GM12878 (cell line): ENCODE data around the gene CTNNA3. TPM values are rescaled to one million over a fixed set of nuclear protein-coding genes. Genes with fewer than 3 reads are reported as not detected.

Experiments
- ATAC-seq: fragments of 200-7000 bp; cut with Tn5 transposase; 3 replicates; pipeline ENCODE4 v1.9.1; 2020; ENCODE audit warnings: mild to moderate bottlenecking, moderate library complexity
- BruUV-seq: library from RNA; stranded (reverse); fragments of 400-500 nt; replicated peaks from 2 replicates; lab custom pipeline; 2021; lab: Mats Ljungman, UMichigan
- CTCF ChIA-PET: fragments of 300-600 bp; sonication (Branson Sonifier 250); formaldehyde crosslinking; extraction: SDS; loops from one replicate; lab custom pipeline; 2021; ENCODE audit warnings: inconsistent platforms; lab: Yijun Ruan, JAX
- POLR2A ChIA-PET: fragments of 350-600 bp; formaldehyde crosslinking; extraction: SDS; loops from one replicate; lab custom pipeline; 2021; ENCODE audit warnings: inconsistent platforms; lab: Charles Lee
- RAD21 ChIA-PET: fragments of 300-600 bp; sonication (Branson Sonifier 250); formaldehyde crosslinking; loops from one replicate; lab custom pipeline; 2023; ENCODE audit warnings: antibody characterized with exemption; ENCODE audit not compliant: unreplicated experiment; lab: Charles Lee
- SMC1A ChIA-PET: fragments of 300-600 bp; sonication (Branson Sonifier 250); formaldehyde crosslinking; loops from one replicate; lab custom pipeline; 2023; ENCODE audit not compliant: unreplicated experiment, uncharacterized antibody; lab: Charles Lee
- DNase-seq: peaks from one replicate; pipeline ENCODE4 v3.0.0-alpha.2; 2011; ENCODE audit warnings: low read depth, low spot score
- FAIRE-seq: peaks from 3 replicates; lab custom pipeline; 2011; peaks lifted over from hg19 to GRCh38; lab: Jason Lieb, UNC
- H2AFZ ChIP-seq: 2 replicates; pipeline ENCODE4 v1.6.0; 2011; ENCODE audit warnings: low read depth, low read length, control low read depth; ENCODE audit not compliant: control insufficient read depth
- H3K27ac ChIP-seq: 2 replicates; pipeline ENCODE4 v1.5.1; 2011; ENCODE audit warnings: control low read depth; ENCODE audit not compliant: control insufficient read depth, insufficient read depth
- H3K27me3 ChIP-seq, 2 experiments: replicated peaks in 1 of 2; 2 replicates each; pipeline versions ENCODE4 v1.6.0 to v1.6.1; 2011; ENCODE audit warnings: low read length in 1 of 2; ENCODE audit not compliant: control insufficient read depth in 2 of 2, insufficient read depth in 2 of 2
- H3K36me3 ChIP-seq, 2 experiments: 2 replicates each; pipeline ENCODE4 v1.5.1; 2011; ENCODE audit warnings: low read length in 1 of 2; ENCODE audit not compliant: control insufficient read depth in 2 of 2, insufficient read depth in 2 of 2
- H3K4me1 ChIP-seq: 2 replicates; pipeline ENCODE4 v1.6.1; 2011; ENCODE audit warnings: mild to moderate bottlenecking, low read length, moderate library complexity, mixed read lengths; ENCODE audit not compliant: control insufficient read depth, insufficient read depth
- H3K4me2 ChIP-seq: 2 replicates; pipeline ENCODE4 v1.6.0; 2011; ENCODE audit warnings: control low read depth; ENCODE audit not compliant: control insufficient read depth, insufficient read depth
- H3K4me3 ChIP-seq: fragments of 200-600 bp; sonication (generic); 2 replicates; pipeline ENCODE4 v1.5.1; 2016
- H3K79me2 ChIP-seq: 2 replicates; pipeline ENCODE4 v1.6.0; 2011; ENCODE audit warnings: low read length; ENCODE audit not compliant: control insufficient read depth, insufficient read depth
- H3K9ac ChIP-seq: 2 replicates; pipeline ENCODE4 v1.8.0; 2011; ENCODE audit warnings: low read length, control low read depth, mixed read lengths; ENCODE audit not compliant: control insufficient read depth, insufficient read depth
- H3K9me3 ChIP-seq: replicated peaks from 3 replicates; pipeline ENCODE4 v1.5.1; 2011; ENCODE audit warnings: mild to moderate bottlenecking, low read length; ENCODE audit not compliant: control insufficient read depth, insufficient read depth
- H4K20me1 ChIP-seq: 2 replicates; pipeline ENCODE4 v1.6.0; 2011; ENCODE audit not compliant: control insufficient read depth, insufficient read depth
- BHLHE40 ChIP-seq, 2 experiments: fragments of 450-650 bp in 1 of 2; IDR thresholded peaks; 2 replicates each; pipeline ENCODE4 v1.6.1; 2011 to 2017; ENCODE audit warnings: low read depth in 2 of 2, borderline replicate concordance in 1 of 2, improper control_type of control experiment in 1 of 2, low read length in 1 of 2, mild to moderate bottlenecking in 1 of 2
- CHD1 ChIP-seq: IDR thresholded peaks from 2 replicates; pipeline ENCODE4 v1.6.1; 2012; ENCODE audit warnings: low read depth, low read length, improper control_type of control experiment
- CHD2 ChIP-seq: IDR thresholded peaks from 2 replicates; pipeline ENCODE4 v1.6.1; 2011; ENCODE audit warnings: low read depth, low read length, improper control_type of control experiment, borderline replicate concordance
- IKZF1 ChIP-seq: fragments of 450-650 bp; conservative IDR thresholded peaks from 2 replicates; pipeline ENCODE4 v1.6.1; 2017; ENCODE audit warnings: antibody characterized with exemption, mild to moderate bottlenecking
- MTA3 ChIP-seq: IDR thresholded peaks from 2 replicates; pipeline ENCODE4 v1.6.1; 2012; ENCODE audit warnings: low read length, inconsistent platforms, borderline replicate concordance
- POLR2AphosphoS2 ChIP-seq: IDR thresholded peaks from 2 replicates; pipeline ENCODE4 v1.6.1; 2011; ENCODE audit warnings: low read depth, mild to moderate bottlenecking, low read length, improper control_type of control experiment, moderate library complexity
- SRF ChIP-seq, 2 experiments: IDR thresholded peaks; 2 replicates each; pipeline ENCODE4 v1.6.1; 2011; ENCODE audit warnings: low read depth in 2 of 2, low read length in 2 of 2, mild to moderate bottlenecking in 1 of 2, moderate library complexity in 1 of 2
- STAT1 ChIP-seq: fragments of 450-650 bp; conservative IDR thresholded peaks from 2 replicates; pipeline ENCODE4 v1.6.1; 2014; ENCODE audit warnings: antibody characterized with exemption, mild to moderate bottlenecking
- ZBED1 ChIP-seq: IDR thresholded peaks from 2 replicates; pipeline ENCODE4 v1.6.1; 2016; ENCODE audit warnings: borderline replicate concordance
- ZNF207 ChIP-seq: fragments of 450-650 bp; IDR thresholded peaks from 2 replicates; pipeline ENCODE4 v1.6.1; 2014; ENCODE audit warnings: antibody characterized with exemption, mild to moderate bottlenecking, borderline replicate concordance
- ZNF274 ChIP-seq: IDR thresholded peaks from one replicate; pipeline ENCODE4 v1.8.0; 2011; ENCODE audit not compliant: insufficient read length, insufficient read depth
- ZZZ3 ChIP-seq: IDR thresholded peaks from 2 replicates; pipeline ENCODE4 v1.6.1; 2011; ENCODE audit warnings: low read depth; ENCODE audit not compliant: control insufficient read depth, insufficient read length
- WGBS: methylation state at CpG from one replicate; pipeline ENCODE4 v1.1.6; 2016; ENCODE audit warnings: low lambda C conversion rate; ENCODE audit not compliant: insufficient replicate concordance, insufficient coverage; ENCODE audit errors: missing lambda C conversion rate; 5-methylcytosine and 5-hydroxymethylcytosine counted together
- in situ Hi-C: fragments of 300-500 bp; cut with MboI; formaldehyde crosslinking; loops from 9 replicates; pipeline ENCODE4 v1.14.3; 2018; ENCODE audit warnings: mixed read lengths
- intact Hi-C: fragments of 100-400 bp; cut with micrococcal nuclease; formaldehyde crosslinking; loops from one replicate; pipeline ENCODE4 v1.14.2; 2022; ENCODE audit not compliant: unreplicated experiment
- polyA plus RNA-seq, 11 experiments: library from polyadenylated mRNA; depleted of rRNA in 4 of 11; unstranded in 6 of 11; stranded (reverse) in 5 of 11; fragments of >200 nt; fragmentation: Nextera tagmentation in 4 of 11; fragmentation: Illumina TruSeq in 1 of 11; extraction: Ambion mirVana in 4 of 11; extraction: Trizol in 1 of 11; gene quantifications; 1 replicate in 1 of 11; 2 replicates in 10 of 11; pipeline versions ENCODE4 v1.2.1 to v1.2.3, GENCODE V29; 2011 to 2016; ENCODE audit warnings: inconsistent platforms in 2 of 11, missing spikeins in 2 of 11, low read depth in 1 of 11
- total RNA-seq, 4 experiments: library from RNA; depleted of rRNA in 3 of 4; stranded (reverse); fragments of >200 nt in 3 of 4; fragmentation: Illumina TruSeq in 1 of 4; extraction: Trizol in 1 of 4; gene quantifications; 2 replicates each; pipeline versions ENCODE4 v1.2.1 to v1.2.3, GENCODE V29; 2013 to 2021
- TF ChIP-seq, protein P1 (sequence below): IDR thresholded peaks from 2 replicates; pipeline ENCODE4 v1.6.1; 2012; ENCODE audit warnings: mild to moderate bottlenecking, low read depth, low read length
- TF ChIP-seq, protein P2 (sequence below): fragments of 450-650 bp; IDR thresholded peaks from 2 replicates; pipeline ENCODE4 v1.6.1; 2018; ENCODE audit warnings: borderline replicate concordance, mild to moderate bottlenecking; ENCODE audit not compliant: partially characterized antibody

CTNNA3 gene
- total and polyA plus RNA-seq, 10 of the 15 experiments (the other 5 are each of a cell fraction or from before 2014, with no cell fraction given): under 0.01 to 4.5 (median 0.22) TPM; not detected in 2

DNA sequence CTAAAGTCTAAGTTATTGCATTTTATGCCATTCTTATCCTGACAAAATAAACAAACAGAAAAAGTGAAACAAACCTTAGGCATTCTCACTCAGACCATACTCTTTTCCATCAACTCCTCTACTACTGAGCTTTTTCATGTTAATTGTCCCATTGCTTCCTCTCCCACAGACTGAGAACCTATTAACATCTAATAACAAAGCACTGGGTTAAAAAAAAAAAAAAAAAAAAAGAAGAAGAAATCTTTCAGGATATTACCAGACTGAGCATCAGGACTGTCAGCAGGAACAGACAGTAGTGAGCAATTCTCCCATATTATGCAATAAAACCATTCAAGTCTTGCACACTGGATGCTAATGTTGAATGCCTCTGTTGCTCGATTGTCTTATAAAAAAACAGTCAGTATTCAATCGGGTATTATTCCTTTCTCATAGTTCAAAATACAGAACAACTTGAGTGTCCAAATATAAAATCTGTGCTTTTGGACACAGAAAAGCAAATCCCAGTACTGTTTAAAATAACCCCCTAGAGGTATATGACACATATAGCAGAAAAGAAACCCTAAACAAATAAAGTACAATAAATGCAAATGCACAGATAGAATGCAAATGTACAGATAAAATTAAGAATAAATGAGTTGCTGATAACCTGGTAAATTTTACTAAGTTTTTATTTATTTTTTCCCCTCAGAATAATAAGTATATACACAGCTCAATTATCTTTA is 1301.5 kb downstream of the CTNNA3 start (continued):
- TF ChIP-seq, protein P1, sequence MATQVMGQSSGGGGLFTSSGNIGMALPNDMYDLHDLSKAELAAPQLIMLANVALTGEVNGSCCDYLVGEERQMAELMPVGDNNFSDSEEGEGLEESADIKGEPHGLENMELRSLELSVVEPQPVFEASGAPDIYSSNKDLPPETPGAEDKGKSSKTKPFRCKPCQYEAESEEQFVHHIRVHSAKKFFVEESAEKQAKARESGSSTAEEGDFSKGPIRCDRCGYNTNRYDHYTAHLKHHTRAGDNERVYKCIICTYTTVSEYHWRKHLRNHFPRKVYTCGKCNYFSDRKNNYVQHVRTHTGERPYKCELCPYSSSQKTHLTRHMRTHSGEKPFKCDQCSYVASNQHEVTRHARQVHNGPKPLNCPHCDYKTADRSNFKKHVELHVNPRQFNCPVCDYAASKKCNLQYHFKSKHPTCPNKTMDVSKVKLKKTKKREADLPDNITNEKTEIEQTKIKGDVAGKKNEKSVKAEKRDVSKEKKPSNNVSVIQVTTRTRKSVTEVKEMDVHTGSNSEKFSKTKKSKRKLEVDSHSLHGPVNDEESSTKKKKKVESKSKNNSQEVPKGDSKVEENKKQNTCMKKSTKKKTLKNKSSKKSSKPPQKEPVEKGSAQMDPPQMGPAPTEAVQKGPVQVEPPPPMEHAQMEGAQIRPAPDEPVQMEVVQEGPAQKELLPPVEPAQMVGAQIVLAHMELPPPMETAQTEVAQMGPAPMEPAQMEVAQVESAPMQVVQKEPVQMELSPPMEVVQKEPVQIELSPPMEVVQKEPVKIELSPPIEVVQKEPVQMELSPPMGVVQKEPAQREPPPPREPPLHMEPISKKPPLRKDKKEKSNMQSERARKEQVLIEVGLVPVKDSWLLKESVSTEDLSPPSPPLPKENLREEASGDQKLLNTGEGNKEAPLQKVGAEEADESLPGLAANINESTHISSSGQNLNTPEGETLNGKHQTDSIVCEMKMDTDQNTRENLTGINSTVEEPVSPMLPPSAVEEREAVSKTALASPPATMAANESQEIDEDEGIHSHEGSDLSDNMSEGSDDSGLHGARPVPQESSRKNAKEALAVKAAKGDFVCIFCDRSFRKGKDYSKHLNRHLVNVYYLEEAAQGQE: no peak
- no peak for TF ChIP-seq ZNF274
- TF ChIP-seq, protein P2, sequence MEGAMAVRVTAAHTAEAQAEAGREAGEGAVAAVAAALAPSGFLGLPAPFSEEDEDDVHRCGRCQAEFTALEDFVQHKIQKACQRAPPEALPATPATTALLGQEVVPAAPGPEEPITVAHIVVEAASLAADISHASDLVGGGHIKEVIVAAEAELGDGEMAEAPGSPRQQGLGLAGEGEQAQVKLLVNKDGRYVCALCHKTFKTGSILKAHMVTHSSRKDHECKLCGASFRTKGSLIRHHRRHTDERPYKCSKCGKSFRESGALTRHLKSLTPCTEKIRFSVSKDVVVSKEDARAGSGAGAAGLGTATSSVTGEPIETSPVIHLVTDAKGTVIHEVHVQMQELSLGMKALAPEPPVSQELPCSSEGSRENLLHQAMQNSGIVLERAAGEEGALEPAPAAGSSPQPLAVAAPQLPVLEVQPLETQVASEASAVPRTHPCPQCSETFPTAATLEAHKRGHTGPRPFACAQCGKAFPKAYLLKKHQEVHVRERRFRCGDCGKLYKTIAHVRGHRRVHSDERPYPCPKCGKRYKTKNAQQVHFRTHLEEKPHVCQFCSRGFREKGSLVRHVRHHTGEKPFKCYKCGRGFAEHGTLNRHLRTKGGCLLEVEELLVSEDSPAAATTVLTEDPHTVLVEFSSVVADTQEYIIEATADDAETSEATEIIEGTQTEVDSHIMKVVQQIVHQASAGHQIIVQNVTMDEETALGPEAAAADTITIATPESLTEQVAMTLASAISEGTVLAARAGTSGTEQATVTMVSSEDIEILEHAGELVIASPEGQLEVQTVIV: no peak
- TF ChIP-seq, all 136 proteins: peak for 0

DNA sequence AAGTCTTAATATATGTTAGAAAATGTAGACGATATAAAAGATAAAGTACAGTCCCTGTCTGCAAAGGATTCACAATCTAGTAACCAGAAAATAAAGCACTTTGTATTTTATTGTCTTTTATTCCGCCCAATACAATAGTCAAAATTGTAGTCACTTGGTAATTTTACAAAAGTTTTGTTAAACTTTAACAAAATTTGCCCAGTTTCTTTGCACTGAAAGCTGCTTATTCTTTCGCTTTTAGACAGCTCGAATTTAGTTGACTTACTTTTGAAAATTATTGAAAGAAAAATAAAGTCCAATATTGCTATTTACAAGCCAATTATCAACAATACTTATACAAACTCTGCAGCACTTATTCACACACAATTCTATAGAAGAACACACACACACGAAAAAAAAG is 1305.1 kb downstream of the CTNNA3 start:
- intact Hi-C loops (no loop called here), in situ Hi-C loops (no loop called here)
- no peak for ATAC-seq
- Histone ChIP-seq H3K4me1 (no peaks in the 10 kb centered on the region), H3K79me2 (no peaks in the 10 kb centered on the region), H3K9ac (no peak overlapping the region), H4K20me1 (no peaks in the 10 kb centered on the region), H2AFZ (no peak overlapping the region), H3K36me3 (no peaks in the 10 kb centered on the region), H3K27me3 (no peaks in the 10 kb centered on the region), H3K9me3 (no peaks in the 10 kb centered on the region), H3K4me2 (no peak overlapping the region), H3K27ac (no peak overlapping the region), H3K4me3 (no peak overlapping the region)
- WGBS: 0% methylated on average over 5 of the region's 5 CpGs
- no peak for DNase-seq
- SMC1A ChIA-PET: no interaction called here
- CTCF ChIA-PET: no interaction called here
- RAD21 ChIA-PET: no interaction called here
- no TSS peak for BruUV-seq
- POLR2A ChIA-PET: no interaction called here
- no peak for FAIRE-seq
- TF ChIP-seq MTA3 (no peak), ZNF207 (no peak), CHD2 (no peak), BHLHE40 (IDR thresholded peaks at IDR 0.05; ENCODE audit: borderline replicate concordance in 1 of 2, low read depth in 2 of 2, low read length in 1 of 2) (no peak), SRF (IDR thresholded peaks at IDR 0.05; ENCODE audit: low read depth in 2 of 2, low read length in 2 of 2) (no peak), ZBED1 (no peak), POLR2AphosphoS2 (no peak), STAT1 (no peak), CHD1 (no peak), ZZZ3 (no peak), IKZF1 (no peak)
- TF ChIP-seq, protein P2: no peak
